NCI-H748 treated with DMSO at 0.1 percent for 48 hours (cell line): Measurements from ENCODE around the gene EAF1.
"Not testable (repeated sequence)": the region's sequence is repeated elsewhere in the genome, so short reads cannot be mapped to it uniquely, and the experiment has no call there.

Experiments used
- DNase-seq: peaks from one replicate; lab custom pipeline; 2025; lab: John Stamatoyannopoulos, UW

Gene EAF1

GRCh38 chr3:15452156-15452555 lies 24.8 kb downstream of the EAF1 start:
- no peak for DNase-seq

GRCh38 chr3:15452961-15453360 lies 25.6 kb downstream of the EAF1 start:
- DNase-seq: no peak

- DNase-seq: no peak
Measured at GRCh38 chr3:15453501-15453900, 26.1 kb downstream of the EAF1 start.

- no peak for DNase-seq
Measured at GRCh38 chr3:15453991-15454625, 26.7 kb downstream of the EAF1 start.

GRCh38 chr3:15454965-15455364 lies 27.6 kb downstream of the EAF1 start:
- DNase-seq: no peak

- no peak for DNase-seq
Measured at GRCh38 chr3:15455756-15456155, 28.4 kb downstream of the EAF1 start.

- DNase-seq: no peak
Measured at GRCh38 chr3:15456321-15456720, 28.9 kb downstream of the EAF1 start.

- not testable (repeated sequence) for DNase-seq
Measured at GRCh38 chr3:15456915-15457314, 29.5 kb downstream of the EAF1 start.

GRCh38 chr3:15458212-15458780 lies 30.9 kb downstream of the EAF1 start:
- no peak for DNase-seq

- DNase-seq: no peak
Measured at GRCh38 chr3:15460891-15461531, 33.6 kb downstream of the EAF1 start.

- no peak for DNase-seq
Measured at GRCh38 chr3:15462451-15462850, 35.1 kb downstream of the EAF1 start.

GRCh38 chr3:15465876-15466585 lies 38.6 kb downstream of the EAF1 start:
- no peak for DNase-seq

- DNase-seq: no peak
Measured at GRCh38 chr3:15467227-15468181, 40.1 kb downstream of the EAF1 start.

GRCh38 chr3:15470261-15470660 lies 42.9 kb downstream of the EAF1 start:
- no peak for DNase-seq

- no peak for DNase-seq
Measured at GRCh38 chr3:15470849-15471248, 43.5 kb downstream of the EAF1 start.

- no peak for DNase-seq
Measured at GRCh38 chr3:15471861-15472260, 44.5 kb downstream of the EAF1 start.

GRCh38 chr3:15475161-15475560 lies 47.8 kb downstream of the EAF1 start:
- DNase-seq: no peak

GRCh38 chr3:15476378-15476777 lies 49.0 kb downstream of the EAF1 start:
- no peak for DNase-seq

GRCh38 chr3:15477951-15478639 lies 50.7 kb downstream of the EAF1 start:
- no peak for DNase-seq

- DNase-seq: no peak
Measured at GRCh38 chr3:15478640-15478979, 51.2 kb downstream of the EAF1 start.
